SK-N-MC (cell line): Measurements from ENCODE around the gene PRPF6.
A peak's percentile ranks its signal among the peaks of the same experiment; 100 is the strongest.

Experiments
- DNase-seq: peaks from one replicate; pipeline ENCODE4 v3.0.0-alpha.2; 2011; ENCODE audit warnings: low read depth, low spot score
- H3K27ac ChIP-seq: fragments of 200-600 bp; sonication (generic); 2 replicates; pipeline ENCODE4 v1.5.1; 2016; ENCODE audit warnings: mixed run types
- H3K36me3 ChIP-seq: fragments of 200-600 bp; sonication (generic); 2 replicates; pipeline ENCODE4 v1.6.1; 2017; ENCODE audit warnings: antibody characterized with exemption, low read length, mixed read lengths; ENCODE audit not compliant: insufficient read depth
- H3K4me3 ChIP-seq: fragments of 200-600 bp; sonication (generic); 2 replicates; pipeline ENCODE4 v1.5.1; 2016
- H3K9ac ChIP-seq: fragments of 200-600 bp; sonication (generic); 2 replicates; pipeline ENCODE4 v1.8.0; 2017; ENCODE audit warnings: mixed run types, mixed read lengths; ENCODE audit not compliant: insufficient read length
- H3K9me3 ChIP-seq: fragments of 200-600 bp; sonication (generic); 2 replicates; pipeline ENCODE4 v1.6.1; 2017; ENCODE audit warnings: low read depth, mild to moderate bottlenecking, antibody characterized with exemption, low read length, moderate library complexity, mixed read lengths
- EZH2 ChIP-seq: fragments of 200-600 bp; sonication (generic); IDR thresholded peaks from one replicate; pipeline ENCODE4 v1.6.1; 2017; ENCODE audit warnings: antibody characterized with exemption
- FOXP2 ChIP-seq: optimal IDR thresholded peaks from 2 replicates; pipeline ENCODE3; 2011; ENCODE audit warnings: mild to moderate bottlenecking, moderate library complexity; ENCODE audit not compliant: insufficient read depth; ENCODE audit errors: extremely low read length, control extremely low read depth
- POLR2AphosphoS5 ChIP-seq: IDR thresholded peaks from 2 replicates; pipeline ENCODE4 v1.6.1; 2012; ENCODE audit warnings: mild to moderate bottlenecking, low read depth, low read length, borderline replicate concordance

PRPF6 gene

GRCh38 chr20:64042054-64042781 is 61.3 kb downstream of the PRPF6 start:
- no peak for DNase-seq
- peaks cover 5% of the 10 kb centered on the region for H3K36me3 ChIP-seq
- TF ChIP-seq POLR2AphosphoS5, result no peak
- no peak for TF ChIP-seq FOXP2
- TF ChIP-seq EZH2, result no peak
- H3K4me3 ChIP-seq, result peak overlapping the region; percentile 42; the same call in 1 of the 2 replicates
- peak overlapping the region; percentile 85 for H3K27ac ChIP-seq
- H3K9me3 ChIP-seq, result no peaks in the 10 kb centered on the region
- H3K9ac ChIP-seq, result no peak overlapping the region

- no peak for TF ChIP-seq POLR2AphosphoS5
- TF ChIP-seq FOXP2, result no peak
- no peak for TF ChIP-seq EZH2
- Histone ChIP-seq H3K4me3 (no peak overlapping the region), H3K9me3 (no peaks in the 10 kb centered on the region), H3K9ac (no peak overlapping the region), H3K36me3 (peaks cover 13% of the 10 kb centered on the region), H3K27ac (peak overlapping the region; percentile 97)
- no peak for DNase-seq
Observed at GRCh38 chr20:64043768-64044167, 62.8 kb downstream of the PRPF6 start.

GRCh38 chr20:64044484-64045247 is 63.7 kb downstream of the PRPF6 start:
- Histone ChIP-seq H3K36me3 (peaks cover 13% of the 10 kb centered on the region), H3K27ac (peak overlapping the region; percentile 97), H3K4me3 (peak overlapping the region; percentile 64), H3K9ac (peak overlapping the region; percentile 26), H3K9me3 (no peaks in the 10 kb centered on the region)
- no peak; the same call in 1 of the 2 replicates for TF ChIP-seq POLR2AphosphoS5
- TF ChIP-seq EZH2, result no peak
- no peak for TF ChIP-seq FOXP2
- no peak for DNase-seq

GRCh38 chr20:64045346-64046011 is 64.5 kb downstream of the PRPF6 start:
- H3K27ac ChIP-seq, result peak overlapping the region; percentile 97
- TF ChIP-seq FOXP2 (no peak), EZH2 (no peak), POLR2AphosphoS5 (no peak)
- DNase-seq, result no peak
- H3K9ac ChIP-seq, result peak overlapping the region; percentile 26
- no peaks in the 10 kb centered on the region for H3K9me3 ChIP-seq
- peak overlapping the region; percentile 64 for H3K4me3 ChIP-seq
- peaks cover 13% of the 10 kb centered on the region for H3K36me3 ChIP-seq

- Histone ChIP-seq H3K36me3 (peaks cover 13% of the 10 kb centered on the region), H3K4me3 (peak overlapping the region; percentile 83), H3K9me3 (no peaks in the 10 kb centered on the region), H3K9ac (no peak overlapping the region), H3K27ac (no peak overlapping the region)
- DNase-seq, result no peak
- no peak for TF ChIP-seq POLR2AphosphoS5
- TF ChIP-seq FOXP2, result no peak
- TF ChIP-seq EZH2, result no peak
Observed at GRCh38 chr20:64047046-64047389, 66.1 kb downstream of the PRPF6 start.

GRCh38 chr20:64047968-64048401 is 67.1 kb downstream of the PRPF6 start:
- no peaks in the 10 kb centered on the region for H3K9me3 ChIP-seq
- H3K9ac ChIP-seq, result peak overlapping the region; percentile 74
- peak overlapping the region; percentile 83 for H3K4me3 ChIP-seq
- DNase-seq, result no peak
- no peak for TF ChIP-seq EZH2
- TF ChIP-seq POLR2AphosphoS5, result no peak
- TF ChIP-seq FOXP2, result no peak
- 0 out of 2 replicates have a peak overlapping the region, but pooled peaks have one; percentile 13 for H3K27ac ChIP-seq
- peaks cover 13% of the 10 kb centered on the region for H3K36me3 ChIP-seq

- Histone ChIP-seq H3K9me3 (no peaks in the 10 kb centered on the region), H3K36me3 (peaks cover 13% of the 10 kb centered on the region), H3K4me3 (peak overlapping the region; percentile 83), H3K27ac (0 out of 2 replicates have a peak overlapping the region, but pooled peaks have one; percentile 19), H3K9ac (peak overlapping the region; percentile 74)
- TF ChIP-seq FOXP2 (no peak), POLR2AphosphoS5 (no peak), EZH2 (no peak)
- DNase-seq, result no peak
Observed at GRCh38 chr20:64048402-64049044, 67.6 kb downstream of the PRPF6 start.
